Embryonic facial prominence (tissue), 1 donor: ENCODE data around the gene ZMYND11.

Experiments
- DNase-seq: peaks from one replicate; pipeline ENCODE4 v3.0.0-alpha.2; 2016; ENCODE audit errors: extremely low spot score

ZMYND11 gene

GRCh38 chr10:191703-192518, 56.7 kb downstream of the ZMYND11 start:
- no peak for DNase-seq

DNA sequence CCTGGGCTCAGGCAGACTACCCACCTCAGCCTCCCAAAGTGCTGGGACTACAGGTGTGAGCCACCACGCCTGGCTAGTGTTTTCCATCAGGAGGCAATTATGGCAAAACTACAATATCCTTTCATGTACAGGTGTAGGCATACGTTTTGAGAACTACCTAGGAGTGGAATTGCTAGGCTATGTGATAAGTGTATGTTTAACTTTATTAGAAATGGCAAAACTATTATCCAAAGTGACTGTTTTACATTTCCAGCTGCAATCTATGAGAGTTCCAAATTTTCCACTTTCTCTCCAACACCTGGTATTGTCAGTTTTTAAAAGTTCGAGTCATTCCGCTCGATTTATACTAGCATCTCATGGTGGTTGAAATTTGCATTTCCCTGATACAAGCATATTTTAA, 59.0 kb downstream of the ZMYND11 start:
- DNase-seq: no peak

GRCh38 chr10:200405-200804, 65.2 kb downstream of the ZMYND11 start:
- DNase-seq: no peak

GRCh38 chr10:201328-201771, 66.1 kb downstream of the ZMYND11 start:
- no peak for DNase-seq

- DNase-seq: no peak
These were observed 73.4 kb downstream of the ZMYND11 start for GRCh38 chr10:208616-209015.

- DNase-seq: no peak
These were observed 74.1 kb downstream of the ZMYND11 start for GRCh38 chr10:209357-209756.

GRCh38 chr10:210297-210696, 75.0 kb downstream of the ZMYND11 start:
- DNase-seq: no peak

GRCh38 chr10:215444-215843, 80.2 kb downstream of the ZMYND11 start:
- DNase-seq: no peak

GRCh38 chr10:218798-219197, 83.5 kb downstream of the ZMYND11 start:
- no peak for DNase-seq

DNA sequence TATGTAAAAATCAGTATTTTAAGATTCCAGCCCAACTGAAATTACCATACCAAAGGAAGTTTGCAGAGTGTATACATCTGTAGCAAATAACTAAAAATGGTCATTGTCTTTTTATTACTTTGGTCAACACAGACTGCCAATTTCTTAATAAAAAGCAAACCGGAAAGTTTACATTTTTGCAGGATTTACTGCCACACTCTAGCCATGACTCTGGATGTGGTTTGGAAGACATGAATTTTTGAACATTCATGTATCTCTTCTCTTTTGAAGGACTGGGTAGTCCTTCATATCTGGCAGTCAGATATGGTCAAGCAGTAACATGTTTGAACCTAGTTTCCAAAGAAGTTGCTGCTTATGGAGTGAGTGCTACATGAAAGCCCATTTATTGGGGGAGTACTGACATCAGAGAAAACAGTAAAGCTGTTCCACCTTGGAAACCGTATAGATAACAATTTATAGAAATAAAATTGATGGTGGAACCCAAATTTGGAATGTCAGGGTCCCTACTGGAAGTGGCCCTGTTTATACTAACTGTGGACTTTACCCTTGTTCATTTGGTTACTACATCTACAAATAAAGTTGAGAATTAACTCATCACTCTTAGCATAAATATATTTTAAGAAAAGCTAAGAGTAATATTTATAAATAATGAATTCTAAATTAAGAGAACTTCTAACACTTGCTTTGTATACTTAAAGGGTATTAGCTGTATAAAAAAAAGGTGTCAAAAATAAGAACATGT, 84.6 kb downstream of the ZMYND11 start:
- no peak for DNase-seq

GRCh38 chr10:224571-224970, 89.3 kb downstream of the ZMYND11 start:
- no peak for DNase-seq

DNA sequence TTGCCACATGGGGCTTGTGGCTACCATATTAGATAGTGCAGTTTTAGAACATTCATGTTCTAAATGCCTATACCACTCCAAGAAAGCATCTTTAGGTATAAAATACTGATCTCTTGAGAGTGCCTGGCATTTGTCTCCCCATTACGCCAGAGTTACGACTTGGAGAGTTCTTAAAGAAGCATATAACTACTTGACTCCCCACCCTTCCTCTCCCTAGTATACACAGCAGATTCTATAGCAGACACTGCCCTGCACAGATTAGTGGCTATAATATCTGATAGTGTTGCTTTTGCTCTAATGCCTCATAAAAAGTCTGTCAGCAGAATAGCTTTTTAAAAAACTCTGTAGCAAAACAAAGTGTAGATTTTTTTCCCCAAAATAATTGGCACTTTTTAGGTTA, 90.8 kb downstream of the ZMYND11 start:
- DNase-seq: no peak

DNA sequence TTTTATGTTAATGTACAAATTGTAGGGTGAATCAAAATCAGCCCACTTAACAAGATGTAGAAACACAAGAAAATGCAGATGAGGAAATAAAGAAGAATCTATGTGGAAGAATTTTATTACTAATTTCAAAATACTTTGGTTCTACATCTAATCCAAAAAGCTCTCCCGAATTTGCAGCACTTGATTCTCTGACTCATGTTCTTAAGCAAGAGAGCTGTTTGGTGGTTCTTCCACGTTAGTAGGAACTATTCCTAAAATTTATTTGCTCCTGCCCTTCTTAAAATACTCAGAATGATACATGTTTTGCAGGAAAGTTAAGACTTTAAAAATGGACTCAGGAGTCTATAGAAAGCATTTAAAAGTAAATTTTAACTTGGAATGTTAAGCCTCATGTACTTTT, 91.8 kb downstream of the ZMYND11 start:
- DNase-seq: no peak

DNA sequence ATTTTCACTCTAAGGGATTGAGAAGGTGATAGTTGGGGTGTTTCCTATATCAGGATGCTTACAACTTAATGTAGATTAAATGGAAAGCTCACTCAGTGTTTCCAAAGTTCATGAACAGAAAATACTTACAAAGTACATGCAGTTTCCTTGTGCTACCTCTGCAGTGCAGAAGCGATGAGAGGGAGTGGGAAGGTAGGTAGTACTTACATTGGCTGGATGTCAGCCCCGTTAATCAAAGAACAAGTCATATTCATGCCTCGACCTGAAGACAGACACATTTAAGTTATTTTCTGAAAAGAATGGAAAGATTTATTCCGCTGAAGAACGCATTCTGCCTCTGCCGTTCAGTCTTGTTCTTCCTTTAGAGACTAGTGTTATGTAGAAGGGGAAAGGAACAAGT, 93.1 kb downstream of the ZMYND11 start:
- DNase-seq: no peak

DNA sequence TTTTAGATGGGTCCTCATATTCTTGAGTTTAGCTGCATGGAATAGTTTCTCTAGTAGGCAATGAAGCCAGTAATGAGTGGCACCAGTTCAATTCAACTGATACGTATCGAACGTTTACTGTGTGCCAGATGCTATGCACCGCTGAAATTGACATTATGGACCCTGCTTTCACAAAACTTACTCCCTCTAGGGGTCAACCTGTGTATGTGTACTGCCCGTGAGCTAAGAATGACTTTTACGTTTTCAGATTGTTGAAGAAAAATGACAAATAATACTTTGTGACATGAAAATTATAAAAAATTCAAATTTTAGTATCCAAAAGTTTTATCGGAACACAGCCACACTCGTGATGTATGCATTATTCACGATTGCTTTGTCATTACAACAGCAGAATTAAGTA, 95.5 kb downstream of the ZMYND11 start:
- DNase-seq: no peak

GRCh38 chr10:232061-232460, 96.8 kb downstream of the ZMYND11 start:
- DNase-seq: no peak

- no peak for DNase-seq
These were observed 97.6 kb downstream of the ZMYND11 start for GRCh38 chr10:232878-233277.

DNA sequence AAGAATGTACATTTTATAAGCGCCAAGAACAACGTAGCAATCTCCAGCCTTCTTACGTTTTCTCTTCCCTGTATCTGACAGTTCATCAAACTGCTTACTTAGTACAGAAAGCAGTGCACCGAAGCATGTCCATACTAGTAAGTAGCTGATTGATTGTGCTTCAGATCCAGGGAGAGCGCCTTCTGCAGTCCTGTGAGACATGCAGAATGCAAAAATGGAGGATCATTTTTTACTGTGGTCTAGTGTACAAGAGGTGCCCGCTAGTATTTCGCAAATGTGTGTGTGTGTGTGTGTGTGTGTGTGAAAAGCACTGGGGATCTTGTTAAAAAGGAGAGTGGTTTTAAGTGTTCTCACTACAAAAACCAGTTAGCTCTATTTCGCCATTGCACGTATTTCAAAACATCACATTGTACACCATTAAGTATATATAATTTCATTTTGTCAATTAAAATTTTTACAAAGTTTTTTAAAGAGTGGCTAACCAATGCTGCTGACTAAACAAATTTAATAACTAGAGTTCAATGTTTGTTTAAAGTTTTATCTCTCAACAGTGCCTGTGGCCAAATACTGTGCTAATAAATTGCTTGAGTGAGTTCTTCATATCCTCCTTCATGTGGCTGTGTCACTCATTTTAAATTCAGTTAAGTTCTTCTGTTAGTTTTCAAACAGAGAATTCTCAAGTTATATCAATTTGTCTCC, 99.6 kb downstream of the ZMYND11 start:
- no peak for DNase-seq

GRCh38 chr10:235915-236314, 100.7 kb downstream of the ZMYND11 start:
- DNase-seq: no peak

DNA sequence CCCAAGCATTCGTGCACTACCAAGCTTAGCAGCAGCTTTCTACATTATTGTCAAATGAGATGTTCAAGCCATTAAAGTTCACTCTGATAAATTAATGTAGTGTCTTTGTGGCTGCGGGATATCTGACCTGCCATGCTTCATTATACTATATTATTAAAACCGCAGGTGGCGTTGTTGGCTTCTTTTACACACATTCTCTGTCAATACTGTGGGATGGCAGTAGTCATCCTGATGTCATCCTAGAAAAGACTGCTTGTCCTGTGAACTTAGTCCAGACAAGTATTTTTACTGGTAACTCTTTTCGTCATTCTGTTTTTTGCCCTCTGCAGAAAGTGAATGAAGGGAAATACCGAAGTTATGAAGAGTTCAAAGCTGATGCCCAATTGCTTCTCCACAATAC, 103.9 kb downstream of the ZMYND11 start:
- no peak for DNase-seq

DNA sequence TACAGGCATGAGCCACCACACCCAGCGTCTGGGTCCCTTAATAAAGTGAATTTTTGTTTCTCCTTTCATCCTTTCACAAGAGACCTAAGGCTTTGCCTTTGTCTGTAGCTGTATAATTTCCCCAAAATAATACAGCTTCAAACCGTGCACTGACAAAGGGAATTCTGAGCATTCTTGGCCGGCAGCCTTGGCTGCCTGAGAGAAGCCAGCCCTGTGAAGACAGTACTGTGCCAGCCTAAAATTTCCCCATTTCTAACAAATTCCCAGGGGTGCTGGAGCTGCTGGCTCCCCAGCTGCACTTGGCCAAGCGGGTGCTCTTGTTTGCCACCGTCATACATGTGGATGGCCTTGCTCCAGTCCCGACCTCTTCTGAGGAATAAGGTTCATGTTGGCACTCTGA, 106.2 kb downstream of the ZMYND11 start:
- no peak for DNase-seq

- no peak for DNase-seq
These were observed 106.8 kb downstream of the ZMYND11 start for GRCh38 chr10:241966-242643.
